ENCODE data around the gene VPS37C.

VPS37C gene

GRCh38 chr11:61118004-61118403 is 43.2 kb downstream of the VPS37C start:
- no peak for DNase-seq (ENCODE audit: low read depth, low spot score)

- DNase-seq (ENCODE audit: low read depth, low spot score), result no peak
Observed at GRCh38 chr11:61117168-61117520, 44.1 kb downstream of the VPS37C start.

- DNase-seq (ENCODE audit: low read depth, low spot score), result no peak
Observed at GRCh38 chr11:61116426-61117167, 44.6 kb downstream of the VPS37C start.

- no peak for DNase-seq (ENCODE audit: low read depth, low spot score)
Observed at GRCh38 chr11:61115498-61116224, 45.6 kb downstream of the VPS37C start.

GRCh38 chr11:61114913-61115312 is 46.3 kb downstream of the VPS37C start:
- DNase-seq (ENCODE audit: low read depth, low spot score), result no peak

GRCh38 chr11:61113201-61113600 is 48.0 kb downstream of the VPS37C start:
- no peak for DNase-seq (ENCODE audit: low read depth, low spot score)

GRCh38 chr11:61112575-61112974 is 48.7 kb downstream of the VPS37C start:
- DNase-seq (ENCODE audit: low read depth, low spot score), result no peak

GRCh38 chr11:61111786-61112517 is 49.3 kb downstream of the VPS37C start:
- no peak for DNase-seq (ENCODE audit: low read depth, low spot score)

- DNase-seq (ENCODE audit: low read depth, low spot score), result no peak
Observed at GRCh38 chr11:61111050-61111435, 50.2 kb downstream of the VPS37C start.

GRCh38 chr11:61110255-61111049 is 50.8 kb downstream of the VPS37C start:
- no peak for DNase-seq (ENCODE audit: low read depth, low spot score)

GRCh38 chr11:61109671-61110070 is 51.6 kb downstream of the VPS37C start:
- DNase-seq (ENCODE audit: low read depth, low spot score), result no peak

- no peak for DNase-seq (ENCODE audit: low read depth, low spot score)
Observed at GRCh38 chr11:61108847-61109585, 52.2 kb downstream of the VPS37C start.

- no peak for DNase-seq (ENCODE audit: low read depth, low spot score)
Observed at GRCh38 chr11:61107888-61108287, 53.3 kb downstream of the VPS37C start.

GRCh38 chr11:61106894-61107470 is 54.2 kb downstream of the VPS37C start:
- no peak for DNase-seq (ENCODE audit: low read depth, low spot score)

- no peak for DNase-seq (ENCODE audit: low read depth, low spot score)
Observed at GRCh38 chr11:61106296-61106695, 54.9 kb downstream of the VPS37C start.

- no peak for DNase-seq (ENCODE audit: low read depth, low spot score)
Observed at GRCh38 chr11:61104963-61105362, 56.3 kb downstream of the VPS37C start.

GRCh38 chr11:61103851-61104423 is 57.3 kb downstream of the VPS37C start:
- no peak for DNase-seq (ENCODE audit: low read depth, low spot score)

GRCh38 chr11:61102667-61103571 is 58.3 kb downstream of the VPS37C start:
- DNase-seq (ENCODE audit: low read depth, low spot score), result no peak

- DNase-seq (ENCODE audit: low read depth, low spot score), result no peak
Observed at GRCh38 chr11:61098778-61099177, 62.4 kb downstream of the VPS37C start.

Data from activated naive CD8-positive, alpha-beta T cell treated with anti-CD3 and anti-CD28 coated beads, Interleukin-2, amount 50 U/mL, for 16 hours (primary cell).